GM12878 (cell line): ENCODE measurements around the gene SYK. TPM values are rescaled to one million over a fixed set of nuclear protein-coding genes. Genes with fewer than 3 reads are reported as not detected.

Experiments
- ATAC-seq: fragments of 200-7000 bp; cut with Tn5 transposase; 3 replicates; pipeline ENCODE4 v1.9.1; 2020; ENCODE audit warnings: mild to moderate bottlenecking, moderate library complexity
- BruUV-seq: library from RNA; stranded (reverse); fragments of 400-500 nt; replicated peaks from 2 replicates; lab custom pipeline; 2021; lab: Mats Ljungman, UMichigan
- CTCF ChIA-PET: fragments of 300-600 bp; sonication (Branson Sonifier 250); formaldehyde crosslinking; extraction: SDS; loops from one replicate; lab custom pipeline; 2021; ENCODE audit warnings: inconsistent platforms; lab: Yijun Ruan, JAX
- POLR2A ChIA-PET: fragments of 350-600 bp; formaldehyde crosslinking; extraction: SDS; loops from one replicate; lab custom pipeline; 2021; ENCODE audit warnings: inconsistent platforms; lab: Charles Lee
- RAD21 ChIA-PET: fragments of 300-600 bp; sonication (Branson Sonifier 250); formaldehyde crosslinking; loops from one replicate; lab custom pipeline; 2023; ENCODE audit warnings: antibody characterized with exemption; ENCODE audit not compliant: unreplicated experiment; lab: Charles Lee
- SMC1A ChIA-PET: fragments of 300-600 bp; sonication (Branson Sonifier 250); formaldehyde crosslinking; loops from one replicate; lab custom pipeline; 2023; ENCODE audit not compliant: unreplicated experiment, uncharacterized antibody; lab: Charles Lee
- DNase-seq: peaks from one replicate; pipeline ENCODE4 v3.0.0-alpha.2; 2011; ENCODE audit warnings: low read depth, low spot score
- FAIRE-seq: peaks from 3 replicates; lab custom pipeline; 2011; peaks lifted over from hg19 to GRCh38; lab: Jason Lieb, UNC
- H2AFZ ChIP-seq: 2 replicates; pipeline ENCODE4 v1.6.0; 2011; ENCODE audit warnings: low read depth, low read length, control low read depth; ENCODE audit not compliant: control insufficient read depth
- H3K27ac ChIP-seq: 2 replicates; pipeline ENCODE4 v1.5.1; 2011; ENCODE audit warnings: control low read depth; ENCODE audit not compliant: control insufficient read depth, insufficient read depth
- H3K27me3 ChIP-seq, 2 experiments: replicated peaks in 1 of 2; 2 replicates each; pipeline versions ENCODE4 v1.6.0 to v1.6.1; 2011; ENCODE audit warnings: low read length in 1 of 2; ENCODE audit not compliant: control insufficient read depth in 2 of 2, insufficient read depth in 2 of 2
- H3K36me3 ChIP-seq, 2 experiments: 2 replicates each; pipeline ENCODE4 v1.5.1; 2011; ENCODE audit warnings: low read length in 1 of 2; ENCODE audit not compliant: control insufficient read depth in 2 of 2, insufficient read depth in 2 of 2
- H3K4me1 ChIP-seq: 2 replicates; pipeline ENCODE4 v1.6.1; 2011; ENCODE audit warnings: mild to moderate bottlenecking, low read length, moderate library complexity, mixed read lengths; ENCODE audit not compliant: control insufficient read depth, insufficient read depth
- H3K4me2 ChIP-seq: 2 replicates; pipeline ENCODE4 v1.6.0; 2011; ENCODE audit warnings: control low read depth; ENCODE audit not compliant: control insufficient read depth, insufficient read depth
- H3K4me3 ChIP-seq: fragments of 200-600 bp; sonication (generic); 2 replicates; pipeline ENCODE4 v1.5.1; 2016
- H3K79me2 ChIP-seq: 2 replicates; pipeline ENCODE4 v1.6.0; 2011; ENCODE audit warnings: low read length; ENCODE audit not compliant: control insufficient read depth, insufficient read depth
- H3K9ac ChIP-seq: 2 replicates; pipeline ENCODE4 v1.8.0; 2011; ENCODE audit warnings: low read length, control low read depth, mixed read lengths; ENCODE audit not compliant: control insufficient read depth, insufficient read depth
- H3K9me3 ChIP-seq: replicated peaks from 3 replicates; pipeline ENCODE4 v1.5.1; 2011; ENCODE audit warnings: mild to moderate bottlenecking, low read length; ENCODE audit not compliant: control insufficient read depth, insufficient read depth
- H4K20me1 ChIP-seq: 2 replicates; pipeline ENCODE4 v1.6.0; 2011; ENCODE audit not compliant: control insufficient read depth, insufficient read depth
- ASH2L ChIP-seq: fragments of 300-600, 200-600 bp; sonication (generic); IDR thresholded peaks from 2 replicates; pipeline ENCODE4 v1.6.1; 2017; ENCODE audit warnings: low read depth, mild to moderate bottlenecking, borderline replicate concordance
- CBX5 ChIP-seq: sonication (generic); IDR thresholded peaks from 2 replicates; pipeline ENCODE4 v1.6.1; 2016; ENCODE audit warnings: low read depth, moderate library complexity, mild to moderate bottlenecking, inconsistent platforms
- ETV6 ChIP-seq, 2 experiments: fragments of 450-650 bp in 1 of 2; IDR thresholded peaks in 1 of 2; conservative IDR thresholded peaks in 1 of 2; 2 replicates each; pipeline ENCODE4 v1.6.1; 2014; ENCODE audit warnings: antibody characterized with exemption in 1 of 2, borderline replicate concordance in 1 of 2, low read depth in 1 of 2, mild to moderate bottlenecking in 1 of 2, moderate library complexity in 1 of 2
- FOXK2 ChIP-seq: fragments of 450-650 bp; IDR thresholded peaks from 2 replicates; pipeline ENCODE4 v1.6.1; 2017; ENCODE audit warnings: mild to moderate bottlenecking, moderate library complexity
- GATAD2B ChIP-seq: fragments of 450-650 bp; conservative IDR thresholded peaks from 2 replicates; pipeline ENCODE4 v1.6.1; 2017; ENCODE audit warnings: low read depth, mild to moderate bottlenecking, moderate library complexity
- HSF1 ChIP-seq: fragments of 150-350 bp; IDR thresholded peaks from 2 replicates; pipeline ENCODE4 v1.6.1; 2014; ENCODE audit warnings: mild to moderate bottlenecking, low read depth, low read length
- IKZF1 ChIP-seq: fragments of 450-650 bp; conservative IDR thresholded peaks from 2 replicates; pipeline ENCODE4 v1.6.1; 2017; ENCODE audit warnings: antibody characterized with exemption, mild to moderate bottlenecking
- IRF3 ChIP-seq: fragments of 450-650 bp; IDR thresholded peaks from 2 replicates; pipeline ENCODE4 v1.6.1; 2014; ENCODE audit warnings: mild to moderate bottlenecking
- MLLT1 ChIP-seq: fragments of 450-650 bp; IDR thresholded peaks from 2 replicates; pipeline ENCODE4 v1.6.1; 2016; ENCODE audit warnings: mild to moderate bottlenecking
- NFYA ChIP-seq: IDR thresholded peaks from 2 replicates; pipeline ENCODE4 v1.6.1; 2011; ENCODE audit warnings: low read depth, mild to moderate bottlenecking, low read length, improper control_type of control experiment, borderline replicate concordance
- NR2C1 ChIP-seq: fragments of 450-650 bp; IDR thresholded peaks from 2 replicates; pipeline ENCODE4 v1.6.1; 2017; ENCODE audit warnings: antibody characterized with exemption, mild to moderate bottlenecking, moderate library complexity
- POLR2AphosphoS5 ChIP-seq: IDR thresholded peaks from 2 replicates; pipeline ENCODE4 v1.6.1; 2011; ENCODE audit warnings: mild to moderate bottlenecking, low read length, inconsistent platforms
- POU2F2 ChIP-seq: IDR thresholded peaks from 3 replicates; pipeline ENCODE4 v1.6.1; 2011; ENCODE audit warnings: low read depth, mild to moderate bottlenecking, low read length, borderline replicate concordance
- SP1 ChIP-seq: IDR thresholded peaks from one replicate; pipeline ENCODE4 v1.6.1; 2011; ENCODE audit warnings: low read depth, low read length
- STAT1 ChIP-seq: fragments of 450-650 bp; conservative IDR thresholded peaks from 2 replicates; pipeline ENCODE4 v1.6.1; 2014; ENCODE audit warnings: antibody characterized with exemption, mild to moderate bottlenecking
- SUZ12 ChIP-seq: fragments of 200-600 bp; sonication (generic); IDR thresholded peaks from one replicate; pipeline ENCODE4 v1.6.1; 2018; ENCODE audit warnings: antibody characterized with exemption, mild to moderate bottlenecking; ENCODE audit not compliant: unreplicated experiment
- TAF1 ChIP-seq: IDR thresholded peaks from 2 replicates; pipeline ENCODE4 v1.6.1; 2011; ENCODE audit warnings: mild to moderate bottlenecking, low read depth, low read length, borderline replicate concordance
- TCF3 ChIP-seq: IDR thresholded peaks from 2 replicates; pipeline ENCODE4 v1.6.1; 2012; ENCODE audit warnings: low read depth, mild to moderate bottlenecking, low read length, borderline replicate concordance; ENCODE audit not compliant: insufficient read depth
- ZNF217 ChIP-seq: fragments of 450-650 bp; IDR thresholded peaks from 2 replicates; pipeline ENCODE4 v1.6.1; 2017; ENCODE audit warnings: antibody characterized with exemption, mild to moderate bottlenecking
- ZNF24 ChIP-seq: fragments of 450-650 bp; IDR thresholded peaks from 2 replicates; pipeline ENCODE4 v1.6.1; 2017; ENCODE audit warnings: antibody characterized with exemption, mild to moderate bottlenecking
- ZNF274 ChIP-seq: IDR thresholded peaks from one replicate; pipeline ENCODE4 v1.8.0; 2011; ENCODE audit not compliant: insufficient read length, insufficient read depth
- WGBS: methylation state at CpG from one replicate; pipeline ENCODE4 v1.1.6; 2016; ENCODE audit warnings: low lambda C conversion rate; ENCODE audit not compliant: insufficient replicate concordance, insufficient coverage; ENCODE audit errors: missing lambda C conversion rate; 5-methylcytosine and 5-hydroxymethylcytosine counted together
- in situ Hi-C: fragments of 300-500 bp; cut with MboI; formaldehyde crosslinking; loops from 9 replicates; pipeline ENCODE4 v1.14.3; 2018; ENCODE audit warnings: mixed read lengths
- intact Hi-C: fragments of 100-400 bp; cut with micrococcal nuclease; formaldehyde crosslinking; loops from one replicate; pipeline ENCODE4 v1.14.2; 2022; ENCODE audit not compliant: unreplicated experiment
- polyA plus RNA-seq, 11 experiments: library from polyadenylated mRNA; depleted of rRNA in 4 of 11; unstranded in 6 of 11; stranded (reverse) in 5 of 11; fragments of >200 nt; fragmentation: Nextera tagmentation in 4 of 11; fragmentation: Illumina TruSeq in 1 of 11; extraction: Ambion mirVana in 4 of 11; extraction: Trizol in 1 of 11; gene quantifications; 1 replicate in 1 of 11; 2 replicates in 10 of 11; pipeline versions ENCODE4 v1.2.1 to v1.2.3, GENCODE V29; 2011 to 2016; ENCODE audit warnings: inconsistent platforms in 2 of 11, missing spikeins in 2 of 11, low read depth in 1 of 11
- total RNA-seq, 4 experiments: library from RNA; depleted of rRNA in 3 of 4; stranded (reverse); fragments of >200 nt in 3 of 4; fragmentation: Illumina TruSeq in 1 of 4; extraction: Trizol in 1 of 4; gene quantifications; 2 replicates each; pipeline versions ENCODE4 v1.2.1 to v1.2.3, GENCODE V29; 2013 to 2021

Gene SYK
- total and polyA plus RNA-seq, 10 of the 15 experiments (the other 5 are each of a cell fraction or from before 2014, with no cell fraction given) = 6.5 to 135 (median 68.8) TPM

GRCh38 chr9:90789408-90789807 lies 12.2 kb upstream of the SYK start (continued):
- TF ChIP-seq TAF1 = no peak
- no peak for TF ChIP-seq CBX5
- no peak for TF ChIP-seq NFYA
- no peak for TF ChIP-seq IKZF1
- TF ChIP-seq, all 136 proteins: peak for 0

GRCh38 chr9:90789862-90790261 lies 11.8 kb upstream of the SYK start:
- no peaks in the 10 kb centered on the region for H3K27me3 ChIP-seq
- H3K4me3 ChIP-seq = no peak overlapping the region
- H3K9me3 ChIP-seq = peaks cover 6% of the 10 kb centered on the region
- H4K20me1 ChIP-seq = no peaks in the 10 kb centered on the region
- H3K36me3 ChIP-seq = no peaks in the 10 kb centered on the region
- no peaks in the 10 kb centered on the region for H3K79me2 ChIP-seq
- intact Hi-C loops (no loop called here), in situ Hi-C loops (no loop called here)
- DNase-seq = no peak
- 66% methylated on average over 4 of the region's 4 CpGs for WGBS
- H3K4me1 ChIP-seq = peaks cover 26% of the 10 kb centered on the region
- no peak overlapping the region for H3K27ac ChIP-seq
- ChIA-PET POLR2A (no interaction called here), CTCF (no interaction called here), RAD21 (no interaction called here), SMC1A (interaction anchor here (0.6 kb wide), 1 partner anchor 146 kb away, joined by 3 read pairs; no protein-coding TSS in a partner anchor)
- H2AFZ ChIP-seq = no peak overlapping the region
- H3K4me2 ChIP-seq = no peak overlapping the region
- H3K9ac ChIP-seq = no peak overlapping the region
- no TSS peak for BruUV-seq
- FAIRE-seq = no peak
- ATAC-seq = no peak
- TF ChIP-seq SP1 = no peak
- TF ChIP-seq TCF3 = no peak
- TF ChIP-seq STAT1 = no peak
- TF ChIP-seq MLLT1 = no peak
- no peak for TF ChIP-seq TAF1
- TF ChIP-seq FOXK2 = no peak
- TF ChIP-seq ASH2L = no peak
- no peak for TF ChIP-seq NR2C1
- no peak for TF ChIP-seq ZNF24
- no peak for TF ChIP-seq HSF1
- no peak for TF ChIP-seq ETV6 (conservative IDR thresholded peaks at IDR 0.05 in 1 of 2, IDR thresholded peaks at IDR 0.05 in 1 of 2; ENCODE audit: borderline replicate concordance in 1 of 2, low read depth in 1 of 2)
- no peak for TF ChIP-seq IRF3
- TF ChIP-seq SUZ12 = no peak
- no peak for TF ChIP-seq ZNF274
- no peak for TF ChIP-seq POU2F2
- TF ChIP-seq GATAD2B = no peak
- no peak for TF ChIP-seq ZNF217
- TF ChIP-seq POLR2AphosphoS5 = no peak
- TF ChIP-seq, all 136 proteins: peak for 0
